ENCODE data around the gene KRTAP1-3. TPM values are rescaled to one million over a fixed set of nuclear protein-coding genes. Genes with fewer than 3 reads are reported as not detected.

Gene KRTAP1-3
- total RNA-seq, 3 donors from 2014 or later = not detected

DNA sequence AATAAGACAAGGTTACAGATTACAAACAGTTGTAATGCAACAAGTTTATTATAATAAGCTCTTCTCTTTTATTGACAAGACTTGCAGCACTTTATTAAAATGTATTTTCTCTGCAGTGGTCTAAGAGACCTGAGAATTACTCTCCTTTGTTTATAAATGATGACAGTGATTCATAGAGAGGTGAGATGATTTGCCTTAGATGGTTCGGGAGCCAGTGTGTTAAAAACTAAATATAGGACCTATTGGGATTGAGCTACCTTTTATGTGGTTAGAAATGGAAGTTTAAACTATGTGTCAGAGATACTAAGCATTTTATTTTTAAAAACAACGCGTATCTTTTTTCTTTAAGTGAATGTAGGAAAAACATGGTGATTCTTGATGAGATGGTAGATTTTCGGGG lies 37.8 kb downstream of the KRTAP1-3 start:
- Histone ChIP-seq H3K27ac (no peak overlapping the region), H3K4me3 (no peak overlapping the region), H3K36me3 (no peaks in the 10 kb centered on the region), H3K4me1 (no peaks in the 10 kb centered on the region), H3K27me3 (no peaks in the 10 kb centered on the region), H3K9me3 (no peaks in the 10 kb centered on the region)
- intact Hi-C loops (cut with DNase I; ENCODE audit: low total_unique reads) = loop anchor here (5.0 kb wide), 1 partner anchor 630 kb away; no protein-coding TSS in a partner anchor
- no peak for DNase-seq (ENCODE audit: low spot score in 2 of 2)
- TF ChIP-seq POLR2AphosphoS5 (IDR thresholded peaks at IDR 0.05) (no peak), POLR2A (IDR thresholded peaks at IDR 0.05) (no peak)
- TF ChIP-seq, protein P1, sequence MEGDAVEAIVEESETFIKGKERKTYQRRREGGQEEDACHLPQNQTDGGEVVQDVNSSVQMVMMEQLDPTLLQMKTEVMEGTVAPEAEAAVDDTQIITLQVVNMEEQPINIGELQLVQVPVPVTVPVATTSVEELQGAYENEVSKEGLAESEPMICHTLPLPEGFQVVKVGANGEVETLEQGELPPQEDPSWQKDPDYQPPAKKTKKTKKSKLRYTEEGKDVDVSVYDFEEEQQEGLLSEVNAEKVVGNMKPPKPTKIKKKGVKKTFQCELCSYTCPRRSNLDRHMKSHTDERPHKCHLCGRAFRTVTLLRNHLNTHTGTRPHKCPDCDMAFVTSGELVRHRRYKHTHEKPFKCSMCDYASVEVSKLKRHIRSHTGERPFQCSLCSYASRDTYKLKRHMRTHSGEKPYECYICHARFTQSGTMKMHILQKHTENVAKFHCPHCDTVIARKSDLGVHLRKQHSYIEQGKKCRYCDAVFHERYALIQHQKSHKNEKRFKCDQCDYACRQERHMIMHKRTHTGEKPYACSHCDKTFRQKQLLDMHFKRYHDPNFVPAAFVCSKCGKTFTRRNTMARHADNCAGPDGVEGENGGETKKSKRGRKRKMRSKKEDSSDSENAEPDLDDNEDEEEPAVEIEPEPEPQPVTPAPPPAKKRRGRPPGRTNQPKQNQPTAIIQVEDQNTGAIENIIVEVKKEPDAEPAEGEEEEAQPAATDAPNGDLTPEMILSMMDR (IDR thresholded peaks at IDR 0.05) = no peak

DNA sequence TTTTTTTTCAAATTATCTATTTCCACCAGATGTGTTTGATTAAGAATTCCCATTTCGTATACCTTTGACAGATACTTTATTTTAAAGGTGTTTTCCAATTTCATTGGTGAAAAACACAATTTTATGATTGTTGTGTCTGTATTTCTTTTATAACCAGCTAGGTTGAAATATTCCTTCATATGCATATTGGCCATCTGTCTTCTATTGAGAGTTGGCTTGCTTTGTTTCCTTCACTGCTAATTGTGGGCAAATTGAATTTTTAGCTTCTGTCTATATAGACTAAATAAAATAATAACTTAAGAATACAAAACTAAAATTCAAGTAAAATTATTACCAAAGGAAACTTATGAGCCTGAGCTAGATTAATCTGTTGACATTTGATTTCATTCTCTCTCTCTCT lies 39.6 kb downstream of the KRTAP1-3 start:
- no peak for DNase-seq (ENCODE audit: low spot score in 2 of 2)
- Histone ChIP-seq H3K4me3 (no peak overlapping the region), H3K4me1 (no peaks in the 10 kb centered on the region), H3K27me3 (no peaks in the 10 kb centered on the region), H3K27ac (no peak overlapping the region), H3K9me3 (no peaks in the 10 kb centered on the region), H3K36me3 (no peaks in the 10 kb centered on the region)
- intact Hi-C loops (cut with DNase I; ENCODE audit: low total_unique reads) = loop anchor here (5.0 kb wide), 1 partner anchor 628 kb away; no protein-coding TSS in a partner anchor
- TF ChIP-seq, protein P1 (IDR thresholded peaks at IDR 0.05) = no peak
- no peak for TF ChIP-seq POLR2A (IDR thresholded peaks at IDR 0.05)
- no peak for TF ChIP-seq POLR2AphosphoS5 (IDR thresholded peaks at IDR 0.05)

DNA sequence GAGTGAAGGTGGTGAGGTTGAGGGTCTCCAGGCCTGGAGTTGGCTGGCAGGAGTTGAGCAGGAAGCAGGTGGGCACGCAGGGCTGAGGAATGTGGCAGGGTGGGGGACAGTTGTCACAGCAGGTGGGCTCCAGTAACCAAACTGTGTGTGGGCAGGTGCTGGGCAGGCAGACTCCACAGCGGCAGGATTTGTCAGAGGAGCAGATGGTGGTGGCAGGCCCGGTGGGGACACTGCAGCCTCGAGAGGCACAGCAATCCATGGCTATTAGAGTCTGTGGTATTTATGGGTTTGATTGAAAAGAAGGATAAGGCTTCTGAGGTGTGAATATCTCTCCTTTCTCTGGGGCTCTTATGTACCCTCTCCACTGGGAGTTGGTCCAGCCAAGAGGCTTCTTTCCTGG lies 40.8 kb downstream of the KRTAP1-3 start, which contains the start of gene KRTAP3-3:
KRTAP3-3 (minus strand) TSS at position 326 of the 400 bp plus-strand sequence; CDS start at position 259, 67 bp downstream.
- no peak for DNase-seq (ENCODE audit: low spot score in 2 of 2)
- TF ChIP-seq POLR2AphosphoS5 (IDR thresholded peaks at IDR 0.05) (no peak), POLR2A (IDR thresholded peaks at IDR 0.05) (no peak)
- TF ChIP-seq, protein P1 (IDR thresholded peaks at IDR 0.05) = no peak
- no peaks in the 10 kb centered on the region for H3K4me1 ChIP-seq
- H3K27me3 ChIP-seq = no peaks in the 10 kb centered on the region
- intact Hi-C loops (cut with DNase I; ENCODE audit: low total_unique reads) = no loop called here
- H3K4me3 ChIP-seq = no peak within 1 kb of the TSS
- no peaks in the 10 kb centered on the region for H3K9me3 ChIP-seq
- H3K36me3 ChIP-seq = no peaks in the 10 kb centered on the region
- no peak within 1 kb of the TSS for H3K27ac ChIP-seq

DNA sequence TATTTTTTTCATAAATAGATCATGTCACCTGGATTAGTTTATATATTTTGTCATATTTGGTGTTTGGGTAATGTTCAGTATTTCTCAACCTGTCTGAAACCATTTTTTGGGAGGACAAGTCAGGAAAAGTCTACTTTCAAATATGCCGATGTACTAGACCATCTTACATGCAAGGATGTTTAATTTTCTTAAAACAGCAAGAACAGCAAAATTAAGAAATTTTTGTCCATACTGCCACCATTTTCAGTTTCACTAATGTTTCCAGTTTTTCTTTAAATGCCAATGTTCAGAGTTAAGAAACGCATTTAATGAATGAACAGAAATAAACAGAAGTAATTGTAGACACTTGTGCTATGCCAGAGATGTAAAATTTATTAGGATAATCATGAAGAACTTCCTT lies 41.6 kb downstream of the KRTAP1-3 start:
- TF ChIP-seq POLR2AphosphoS5 (IDR thresholded peaks at IDR 0.05) = no peak
- TF ChIP-seq, protein P1 (IDR thresholded peaks at IDR 0.05) = no peak
- no peak for TF ChIP-seq POLR2A (IDR thresholded peaks at IDR 0.05)
- Histone ChIP-seq H3K4me3 (no peak overlapping the region), H3K27me3 (no peaks in the 10 kb centered on the region), H3K27ac (no peak overlapping the region), H3K4me1 (no peaks in the 10 kb centered on the region), H3K36me3 (no peaks in the 10 kb centered on the region), H3K9me3 (no peaks in the 10 kb centered on the region)
- intact Hi-C loops (cut with DNase I; ENCODE audit: low total_unique reads) = no loop called here
- no peak for DNase-seq (ENCODE audit: low spot score in 2 of 2)

- Histone ChIP-seq H3K4me3 (no peak overlapping the region), H3K27me3 (no peaks in the 10 kb centered on the region), H3K9me3 (no peaks in the 10 kb centered on the region), H3K4me1 (no peaks in the 10 kb centered on the region), H3K36me3 (no peaks in the 10 kb centered on the region), H3K27ac (no peak overlapping the region)
- TF ChIP-seq, protein P1 (IDR thresholded peaks at IDR 0.05) = no peak
- no peak for TF ChIP-seq POLR2A (IDR thresholded peaks at IDR 0.05)
- no peak for TF ChIP-seq POLR2AphosphoS5 (IDR thresholded peaks at IDR 0.05)
- no peak for DNase-seq (ENCODE audit: low spot score in 2 of 2)
- intact Hi-C loops (cut with DNase I; ENCODE audit: low total_unique reads) = no loop called here
Measured at GRCh38 chr17:40992666-40993065, 42.0 kb downstream of the KRTAP1-3 start.

Measured in breast epithelium (tissue), 4 donors.